DMS53 treated with DMSO at 0.1 percent for 48 hours (cell line): ENCODE data around the gene PROM1.

Source experiments
- DNase-seq: peaks from one replicate; lab custom pipeline; 2025; ENCODE audit not compliant: unreplicated experiment; lab: John Stamatoyannopoulos, UW

Gene PROM1

DNA sequence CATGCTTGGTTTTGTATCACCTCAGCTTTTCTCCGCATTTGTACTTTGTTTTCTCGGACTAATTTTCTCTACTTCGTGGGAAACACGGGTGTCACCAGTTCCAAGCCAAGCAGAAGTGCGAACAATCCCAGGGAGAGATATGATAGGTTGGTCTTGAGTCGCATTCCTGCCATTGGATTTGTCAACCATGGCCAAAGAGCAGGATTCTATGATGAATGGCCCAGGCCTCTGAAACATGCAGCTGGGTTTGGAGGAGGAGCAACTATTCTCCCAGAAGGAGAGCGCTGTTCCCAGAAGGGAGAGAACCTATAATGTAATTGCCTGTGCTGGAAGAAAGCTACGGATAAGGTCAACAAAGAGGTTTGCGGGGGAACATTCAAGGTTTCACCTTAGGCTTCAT lies 135.0 kb downstream of the PROM1 start:
- no peak for DNase-seq

DNA sequence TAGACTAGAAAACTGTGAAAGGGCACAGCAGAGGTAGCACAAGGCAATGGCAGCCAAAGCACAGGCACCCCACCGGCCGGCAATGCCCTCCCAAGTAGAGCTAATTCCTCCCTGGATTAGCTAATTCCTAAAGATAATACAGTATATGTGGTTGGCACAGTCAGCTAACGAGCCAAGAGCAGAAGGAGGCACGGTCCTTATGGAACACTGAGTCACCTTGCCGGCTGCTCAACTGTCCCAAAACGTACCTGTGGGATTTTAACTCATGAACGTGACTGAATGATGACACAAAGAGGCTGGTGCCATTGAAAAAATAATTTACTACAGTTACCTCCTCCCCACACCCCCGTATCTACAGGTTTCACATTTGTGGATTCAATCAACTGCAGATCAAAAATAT lies 136.1 kb downstream of the PROM1 start:
- no peak for DNase-seq

DNA sequence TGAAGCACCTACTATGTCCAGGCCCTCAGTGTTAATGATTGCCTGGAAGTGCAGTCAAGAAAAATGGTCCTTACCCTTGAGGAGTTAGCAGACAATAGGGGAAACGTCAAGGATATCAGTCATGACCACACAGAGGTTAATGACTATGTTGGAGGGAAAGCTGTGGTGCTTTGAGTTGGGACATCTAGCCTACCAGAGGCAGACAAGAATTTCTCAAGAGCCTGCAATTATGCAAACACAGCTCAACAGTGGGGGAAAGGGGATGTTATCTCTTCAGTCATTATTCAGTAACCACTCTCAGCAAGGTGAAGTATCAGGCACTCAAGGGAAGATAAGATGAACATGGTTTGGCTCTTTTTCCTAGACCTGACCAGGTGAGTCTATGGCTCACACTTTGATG lies 138.3 kb downstream of the PROM1 start:
- DNase-seq = no peak

- no peak for DNase-seq
Measured at GRCh38 chr4:15944895-15945294, 138.9 kb downstream of the PROM1 start.

GRCh38 chr4:15942283-15942682 lies 141.5 kb downstream of the PROM1 start:
- DNase-seq = no peak

- DNase-seq = no peak
Measured at GRCh38 chr4:15938640-15939039, 145.2 kb downstream of the PROM1 start, which contains the start of gene FGFBP1. Gene FGFBP1, minus strand, starts transcription at chr4:15938740. Its CDS starts 2,108 bp downstream, at chr4:15936632.

DNA sequence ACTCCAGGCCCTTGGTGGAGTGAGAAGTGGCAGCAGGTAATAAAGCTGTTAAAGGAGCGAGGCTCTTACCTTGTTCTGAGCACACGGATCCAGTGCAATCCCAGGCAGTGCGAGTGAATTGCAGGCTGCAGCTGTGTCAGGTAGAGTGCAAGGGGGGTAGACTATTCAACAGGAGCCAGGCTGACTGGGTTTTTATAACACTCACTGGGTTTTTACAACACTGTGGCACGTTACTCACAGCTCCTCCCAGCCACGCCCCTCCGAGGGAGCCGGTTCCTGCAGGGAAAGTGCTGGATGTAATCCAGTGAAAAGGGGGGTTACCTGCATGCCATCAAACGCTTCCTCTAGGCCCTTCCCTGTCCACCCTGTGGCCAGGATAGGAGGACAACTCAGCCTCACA lies 145.6 kb downstream of the PROM1 start:
- DNase-seq = no peak

- peak; percentile 80 for DNase-seq
Measured at GRCh38 chr4:15936495-15936894, 147.3 kb downstream of the PROM1 start.

GRCh38 chr4:15935504-15936402 lies 148.1 kb downstream of the PROM1 start:
- DNase-seq = no peak

- no peak for DNase-seq
Measured at GRCh38 chr4:15934259-15934658, 149.6 kb downstream of the PROM1 start.

DNA sequence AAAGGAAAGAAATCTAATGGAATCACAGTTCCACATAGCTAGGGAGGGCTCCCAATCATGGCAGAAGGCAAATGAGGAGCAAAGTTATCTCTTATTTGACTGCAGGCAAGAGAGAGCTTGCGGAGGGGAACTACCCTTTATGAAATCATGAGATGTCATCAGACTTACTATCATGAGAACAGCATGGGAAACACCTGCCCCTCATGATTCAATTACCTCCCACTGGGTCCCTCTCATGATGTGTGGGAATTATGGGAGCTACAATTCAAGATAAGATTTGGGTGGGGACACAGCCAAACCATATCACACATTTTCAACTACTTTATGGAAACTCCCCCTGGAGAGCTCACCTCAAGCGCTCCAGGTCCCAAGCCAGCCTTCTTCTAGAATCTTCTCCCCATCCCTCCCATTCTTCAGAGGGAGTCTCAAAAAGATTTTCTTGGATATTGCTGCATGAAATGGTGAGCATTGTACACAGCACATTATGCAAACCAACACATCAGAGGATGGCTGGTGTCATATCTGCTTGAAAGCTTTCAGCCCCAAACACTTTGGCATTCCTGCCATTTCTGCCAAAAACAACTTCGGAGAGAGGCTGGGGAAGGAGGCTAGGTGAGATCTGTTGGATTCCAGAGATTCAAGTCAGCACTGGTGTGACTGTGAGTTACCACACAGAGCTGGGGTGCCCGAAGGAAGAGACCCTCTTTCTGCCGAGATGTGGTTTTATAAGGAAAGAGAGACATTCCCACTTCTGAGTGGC lies 152.2 kb downstream of the PROM1 start:
- DNase-seq = no peak

GRCh38 chr4:15930314-15930713 lies 153.5 kb downstream of the PROM1 start:
- DNase-seq = no peak

- DNase-seq = no peak
Measured at GRCh38 chr4:15929540-15929939, 154.3 kb downstream of the PROM1 start.

DNA sequence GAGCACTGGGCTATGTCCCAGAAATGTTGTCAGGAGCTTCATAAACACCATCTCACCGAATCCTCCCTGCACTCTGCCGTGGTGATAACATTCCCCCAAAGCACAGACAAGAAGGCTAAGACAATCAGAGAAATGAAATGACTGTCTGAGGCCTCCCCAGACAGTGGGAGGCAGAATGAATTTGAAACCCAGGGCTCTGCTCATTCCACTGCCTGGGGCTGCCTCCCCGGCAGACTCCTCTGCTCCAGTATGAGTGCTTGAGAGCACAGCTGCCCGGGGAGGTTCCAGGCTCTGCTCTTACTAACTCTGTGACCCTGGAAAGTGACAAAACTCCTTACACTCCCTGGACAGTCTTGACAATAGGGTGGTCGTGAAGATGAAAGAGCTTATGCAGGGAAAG lies 154.9 kb downstream of the PROM1 start:
- no peak for DNase-seq

GRCh38 chr4:15926486-15926885 lies 157.3 kb downstream of the PROM1 start:
- DNase-seq = no peak

DNA sequence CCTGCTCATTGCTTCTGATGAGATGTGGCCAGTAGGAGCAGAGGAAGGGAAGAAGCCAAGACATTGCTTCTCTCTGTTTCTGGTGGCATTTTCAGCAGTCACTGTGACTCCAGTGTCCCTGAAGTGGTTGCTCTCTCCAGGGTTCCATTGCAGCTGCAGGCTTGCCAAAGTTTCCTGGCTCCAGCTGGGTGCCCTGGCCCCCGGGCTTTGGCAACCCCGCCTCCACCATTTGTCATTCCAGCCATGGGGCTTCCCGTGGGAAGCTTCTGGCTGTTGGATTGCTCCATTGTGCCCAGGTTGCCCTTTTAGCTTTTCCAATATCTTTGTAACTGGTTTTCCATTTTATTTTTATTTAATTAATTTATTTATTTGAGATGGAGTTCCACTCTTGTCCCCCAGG lies 158.0 kb downstream of the PROM1 start:
- no peak for DNase-seq

GRCh38 chr4:15921592-15921932 lies 162.3 kb downstream of the PROM1 start:
- no peak for DNase-seq

DNA sequence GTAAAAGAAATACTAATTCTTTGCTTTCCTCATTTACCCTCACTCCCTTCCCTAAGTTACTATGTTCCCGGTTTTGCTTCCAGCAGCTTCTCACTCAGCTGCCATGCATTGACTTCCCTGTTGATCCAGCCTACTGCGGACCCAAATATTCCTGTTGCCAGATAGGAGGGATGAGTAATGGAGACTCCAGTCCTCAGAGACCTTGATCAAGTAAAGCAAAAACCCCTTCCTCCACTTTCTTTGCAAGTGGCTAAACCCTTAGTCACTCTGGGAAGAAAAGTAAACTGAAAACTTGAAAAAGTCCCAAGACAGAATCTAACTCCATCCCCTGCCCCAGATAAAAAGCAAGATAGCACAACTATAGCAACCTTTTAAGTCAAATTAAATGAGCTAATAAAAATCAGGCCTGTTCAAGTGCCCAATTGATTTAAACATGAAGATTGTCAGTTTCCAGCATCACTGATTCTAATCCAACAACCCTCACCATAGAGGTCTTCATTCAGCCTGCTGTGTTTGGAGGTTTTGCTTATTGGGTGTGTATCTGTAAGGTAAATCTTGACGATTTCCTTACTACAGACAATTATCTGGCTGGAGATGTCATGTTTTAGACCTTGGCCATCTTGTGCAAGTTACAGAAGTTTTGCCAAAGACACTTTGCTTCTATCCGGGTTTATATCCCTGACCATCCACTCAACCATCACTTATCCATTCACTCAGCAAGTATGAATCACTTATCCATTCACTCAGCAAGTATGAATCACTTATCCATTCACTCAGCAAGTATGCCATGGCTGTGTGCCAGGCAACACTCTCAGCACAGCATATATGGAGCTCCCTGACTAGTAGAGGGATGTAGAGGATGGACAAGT lies 162.9 kb downstream of the PROM1 start:
- DNase-seq = peak; percentile 85

DNA sequence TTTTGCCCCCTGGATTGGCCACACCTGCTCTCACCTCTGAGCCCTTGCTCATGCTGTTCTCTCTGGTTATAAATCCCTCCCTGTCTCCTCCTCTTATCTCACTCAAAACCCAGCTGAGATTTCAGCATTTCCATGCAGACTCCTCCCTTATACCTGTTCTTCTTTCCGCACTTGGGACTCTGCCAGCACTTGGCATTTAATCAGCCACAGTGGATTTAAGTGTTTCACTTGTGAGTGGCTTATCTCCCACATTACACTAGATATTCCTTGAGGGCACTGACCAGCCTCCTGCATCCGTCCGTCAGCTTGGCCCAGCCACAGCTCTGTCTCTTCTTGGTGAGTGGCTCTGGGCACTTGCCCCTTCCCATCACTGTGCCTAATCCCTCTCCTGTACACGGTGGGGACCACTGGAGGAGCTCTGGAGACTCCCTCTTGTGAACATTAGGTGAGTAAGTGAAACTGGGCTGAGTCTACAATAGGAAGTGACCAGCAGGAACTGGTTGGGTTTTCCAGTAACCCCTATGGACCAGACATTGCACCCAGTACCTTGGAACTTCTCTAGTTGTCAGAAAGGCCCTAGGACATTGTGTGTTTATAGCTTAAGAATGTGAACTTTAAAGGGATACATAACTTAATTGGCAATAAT lies 165.2 kb downstream of the PROM1 start:
- no peak for DNase-seq
